Measurements from ENCODE around the gene PNMA8A.

GRCh38 chr19:46429999-46430398 lies 41.4 kb downstream of the PNMA8A start:
- TF ChIP-seq CTCF (conservative IDR thresholded peaks at IDR 0.05 in 1 of 2, IDR thresholded peaks at IDR 0.05 in 1 of 2; ENCODE audit: low read depth in 1 of 2, low read length in 2 of 2) (no peak), EZH2 (IDR thresholded peaks at IDR 0.05; ENCODE audit: low read length, missing control alignments) (no peak)

Data from fibroblast of lung (primary cell).